Small intestine (tissue), 7 donors: ENCODE results near the gene PDE4D. TPM values are rescaled to one million over a fixed set of nuclear protein-coding genes. Genes with fewer than 3 reads are reported as not detected.

Experiments used
- DNase-seq, 2 donors: peaks; one replicate each; pipeline versions ENCODE4 v3.0.0 to v3.0.0-alpha.2; 2013
- FAIRE-seq: peaks from 2 replicates; lab custom pipeline; 2012; peaks lifted over from hg19 to GRCh38; lab: Jason Lieb, UNC
- H3K27ac ChIP-seq, 3 donors: one replicate each; pipeline ENCODE4 v1.5.1; 2013; ENCODE audit warnings: low read length in 2 of 3, mild to moderate bottlenecking in 2 of 3, control low read depth in 1 of 3, inconsistent platforms in 1 of 3, low read depth in 1 of 3, moderate library complexity in 1 of 3
- H3K27me3 ChIP-seq, 3 donors: one replicate each; pipeline ENCODE4 v1.6.1; 2013; ENCODE audit warnings: low read length in 3 of 3, inconsistent platforms in 1 of 3; ENCODE audit not compliant: control insufficient read depth in 3 of 3, insufficient read depth in 3 of 3
- H3K36me3 ChIP-seq, 3 donors: one replicate each; pipeline ENCODE4 v1.6.1; 2013; ENCODE audit warnings: low read length in 3 of 3, inconsistent platforms in 1 of 3, low read depth in 1 of 3, mild to moderate bottlenecking in 1 of 3, moderate library complexity in 1 of 3; ENCODE audit not compliant: control insufficient read depth in 3 of 3, insufficient read depth in 2 of 3
- H3K4me1 ChIP-seq, 3 donors: one replicate each; pipeline ENCODE4 v1.6.1; 2013; ENCODE audit warnings: low read length in 2 of 3, inconsistent platforms in 1 of 3, low read depth in 1 of 3, mild to moderate bottlenecking in 1 of 3, moderate library complexity in 1 of 3; ENCODE audit not compliant: control insufficient read depth in 3 of 3, insufficient read depth in 2 of 3
- H3K4me3 ChIP-seq, 3 donors: one replicate each; pipeline ENCODE4 v1.5.1; 2013; ENCODE audit warnings: low read length in 3 of 3, control low read depth in 1 of 3, inconsistent platforms in 1 of 3, low read depth in 1 of 3, mild to moderate bottlenecking in 1 of 3, moderate library complexity in 1 of 3
- H3K9me3 ChIP-seq, 2 donors: one replicate each; pipeline ENCODE4 v1.6.1; 2013; ENCODE audit warnings: low read depth in 1 of 2, low read length in 1 of 2; ENCODE audit not compliant: control insufficient read depth in 2 of 2, insufficient read depth in 1 of 2
- WGBS, 3 donors: extraction: QIAGEN DNeasy Blood & Tissue Kit; methylation state at CpG; one replicate each; pipeline ENCODE4 v1.1.7; 2013; 5-methylcytosine and 5-hydroxymethylcytosine counted together
- polyA plus RNA-seq, 4 donors: library from polyadenylated mRNA; stranded (reverse) in 3 of 4; unstranded in 1 of 4; fragments of 200-250 nt in 3 of 4; fragments of 120-200 nt in 1 of 4; gene quantifications; one replicate each; pipeline versions ENCODE4 v1.2.1 to v1.2.3, GENCODE V29; 2013
- donor health status: healthy with polysubstance abuse.
- donor health status: control.
- donor health status: control.
- donor health status: Bipolar disorder and iron deficiency.
- donor health status: healthy.

Gene PDE4D
- polyA plus RNA-seq, 4 donors = 2.9 to 16.2 (median 5.3) TPM

DNA sequence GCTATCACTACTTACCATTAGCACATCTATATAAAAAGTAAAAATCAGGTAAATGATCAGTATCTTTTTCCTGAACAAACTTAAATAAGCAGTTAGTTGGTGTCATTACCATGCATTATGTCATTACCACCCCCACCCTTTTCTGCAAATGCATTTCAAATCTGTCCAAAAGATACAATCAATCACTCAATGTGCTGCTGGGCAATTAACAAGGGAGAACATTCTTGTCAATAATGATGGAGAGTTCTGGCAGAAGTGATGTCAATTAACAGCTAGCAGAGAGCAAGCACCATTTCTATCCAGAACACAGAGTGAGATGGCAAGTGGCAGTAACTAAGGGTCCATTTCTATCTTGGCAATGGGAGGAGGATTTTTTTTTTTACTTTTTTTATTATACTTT lies 3.5 kb upstream of the PDE4D start:
- H3K27ac ChIP-seq = no peak overlapping the region
- no peaks in the 10 kb centered on the region for H3K36me3 ChIP-seq
- H3K27me3 ChIP-seq = peaks cover 6 to 24% (median 19%) of the 10 kb centered on the region in 3 donors
- H3K4me1 ChIP-seq = no peaks in the 10 kb centered on the region
- no peak for FAIRE-seq
- DNase-seq = no peak
- H3K9me3 ChIP-seq = peaks cover 0 to 3% of the 10 kb centered on the region in 2 donors
- H3K4me3 ChIP-seq = no peak overlapping the region

DNA sequence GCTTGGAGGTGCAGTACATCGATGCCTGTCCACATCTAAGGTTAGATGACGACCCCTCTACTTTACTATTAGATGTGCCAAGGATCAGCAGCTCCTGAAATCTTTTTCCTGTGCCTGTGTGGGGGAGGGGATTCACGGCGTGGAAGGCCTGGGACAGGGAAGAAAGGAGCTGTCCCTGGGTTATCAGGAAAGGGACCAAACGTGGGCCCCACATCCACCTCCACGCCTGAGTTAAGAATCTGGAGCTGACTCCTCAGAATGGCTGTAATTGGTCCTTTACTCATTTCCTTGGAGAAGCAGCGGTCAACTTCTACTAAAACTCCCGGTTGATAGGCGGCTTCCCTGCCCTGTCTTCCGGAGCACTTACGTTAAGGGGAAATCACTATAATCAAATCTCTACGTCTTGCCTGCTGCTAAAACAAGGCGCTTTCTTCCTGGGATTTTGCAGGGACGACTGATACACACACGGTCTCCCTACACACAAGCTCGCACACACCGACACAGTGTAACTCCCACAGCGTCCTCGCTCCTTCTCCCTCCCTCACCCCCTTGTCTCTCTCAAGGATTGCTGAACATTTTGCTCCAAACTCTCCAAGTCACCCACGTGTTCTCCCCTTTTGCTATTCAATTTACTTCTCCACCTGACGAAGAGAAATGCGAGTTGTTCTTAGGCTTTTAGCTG lies 1.4 kb downstream of the PDE4D start:
- WGBS, 3 donors = 10 to 20% (median 18%) methylated on average over 22 of the region's 22 CpGs
- H3K27ac ChIP-seq = no peak overlapping the region

DNA sequence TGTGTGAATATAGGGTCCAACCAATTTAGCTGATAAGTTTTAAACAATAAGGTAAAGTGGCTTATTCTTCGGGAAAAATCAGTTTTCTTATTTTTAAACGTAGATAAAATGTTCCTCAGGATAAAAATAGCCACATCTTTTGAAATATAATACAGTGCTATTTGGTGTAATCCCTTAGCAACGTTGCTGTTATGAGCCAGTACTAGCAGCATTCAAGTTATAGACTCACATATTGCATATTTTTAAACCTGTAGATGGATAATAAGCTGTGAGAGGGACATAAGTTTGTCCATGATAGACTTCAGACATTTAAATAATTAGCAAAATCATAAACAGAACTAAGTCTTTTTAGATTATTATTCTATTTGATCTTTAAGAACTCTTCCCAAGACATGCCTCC lies 6.3 kb downstream of the PDE4D start:
- FAIRE-seq = no peak

More for the DNA sequence above, 1.4 kb downstream of the PDE4D start:
- DNase-seq (no peak), FAIRE-seq (no peak)
- Histone ChIP-seq H3K9me3 (peaks cover 0 to 3% of the 10 kb centered on the region in 2 donors), H3K4me1 (no peaks in the 10 kb centered on the region), H3K36me3 (no peaks in the 10 kb centered on the region), H3K4me3 (peak overlapping the region in 1 of 3 donors; percentile 5), H3K27me3 (peaks cover 6 to 35% (median 25%) of the 10 kb centered on the region in 3 donors)

DNA sequence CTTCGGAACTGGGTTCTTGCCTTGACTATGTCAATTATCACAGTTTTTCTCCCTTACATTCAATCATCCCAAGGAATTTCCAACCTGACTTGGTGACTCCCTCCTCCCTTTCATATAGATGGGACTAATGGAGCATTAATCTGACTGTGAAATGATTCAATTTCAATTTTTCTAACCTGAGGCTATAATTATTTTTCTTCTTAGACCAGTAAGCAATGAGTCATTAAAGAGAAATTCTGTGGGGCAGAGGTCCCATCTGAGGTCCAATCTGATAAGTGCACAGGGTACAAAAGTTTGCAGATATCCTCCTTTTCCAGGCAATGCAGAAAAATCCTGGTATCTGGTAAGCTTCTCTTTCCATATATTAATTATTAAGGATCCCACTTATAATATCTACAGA lies 18.9 kb downstream of the PDE4D start:
- H3K36me3 ChIP-seq = no peaks in the 10 kb centered on the region
- peaks cover 0 to 4% (median 0%) of the 10 kb centered on the region in 3 donors for H3K27me3 ChIP-seq
- FAIRE-seq (no peak), DNase-seq (peak in 1 of 2 donors; percentile 15)
- no peaks in the 10 kb centered on the region for H3K4me1 ChIP-seq
- no peak overlapping the region for H3K4me3 ChIP-seq
- 94 to 96% (median 96%) methylated on average over 1 of the region's 1 CpG for whole genome bisulfite sequencing, 3 donors
- no peaks in the 10 kb centered on the region for H3K9me3 ChIP-seq
- no peak overlapping the region for H3K27ac ChIP-seq

More for the DNA sequence above, 6.3 kb downstream of the PDE4D start:
- Histone ChIP-seq H3K27ac (no peak overlapping the region), H3K4me1 (no peaks in the 10 kb centered on the region), H3K36me3 (no peaks in the 10 kb centered on the region), H3K4me3 (no peak overlapping the region), H3K9me3 (no peaks in the 10 kb centered on the region), H3K27me3 (peaks cover 0 to 13% (median 8%) of the 10 kb centered on the region in 3 donors)
- 71 to 75% (median 74%) methylated on average over 3 of the region's 3 CpGs for WGBS, 3 donors
- DNase-seq = no peak

DNA sequence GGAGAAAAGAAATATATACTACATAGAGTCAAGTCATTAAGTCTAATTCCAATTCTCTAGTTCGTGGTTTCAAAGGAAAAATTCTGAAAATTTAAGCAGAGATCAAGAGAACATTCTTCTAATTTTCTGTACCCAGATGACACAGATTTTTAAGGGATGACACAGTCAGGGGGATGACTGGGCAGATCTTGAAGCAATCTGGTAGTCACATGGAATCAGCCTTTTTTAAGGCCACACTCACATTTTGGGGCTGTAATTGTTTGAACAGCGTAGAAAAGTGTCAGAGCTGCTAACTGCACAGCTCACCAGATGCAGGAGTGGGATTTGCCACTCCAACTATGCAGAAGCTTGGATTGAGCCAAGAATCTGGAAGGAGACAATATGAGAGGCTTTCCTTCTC lies 20.4 kb downstream of the PDE4D start:
- no peak for DNase-seq
- Histone ChIP-seq H3K36me3 (no peaks in the 10 kb centered on the region), H3K27ac (no peak overlapping the region), H3K9me3 (no peaks in the 10 kb centered on the region), H3K4me3 (no peak overlapping the region), H3K4me1 (no peaks in the 10 kb centered on the region), H3K27me3 (peaks cover 0 to 4% (median 2%) of the 10 kb centered on the region in 3 donors)
- FAIRE-seq = no peak
- 73 to 80% (median 77%) methylated on average over 2 of the region's 2 CpGs for WGBS, 3 donors

DNA sequence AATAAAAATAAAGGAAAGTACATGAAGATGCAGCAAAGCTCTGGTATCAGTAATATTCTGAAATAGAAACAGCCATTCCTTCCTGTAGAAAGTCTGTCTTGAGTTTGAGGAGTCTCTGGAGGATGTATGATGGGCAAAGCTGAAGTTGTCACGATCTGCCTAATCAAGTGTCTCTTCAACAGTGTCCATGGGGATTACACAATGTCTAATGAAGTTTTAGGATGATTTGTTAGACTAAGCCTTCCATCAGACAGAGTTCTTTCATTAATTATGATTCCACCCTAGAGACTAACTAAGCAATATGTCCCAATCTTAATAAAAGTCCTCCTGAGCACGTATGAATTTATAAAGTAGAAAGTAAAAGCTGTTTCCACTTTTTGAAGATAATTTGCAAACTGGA lies 26.9 kb downstream of the PDE4D start:
- WGBS, 3 donors = 67 to 75% (median 74%) methylated on average over 2 of the region's 2 CpGs
- no peak for FAIRE-seq
- H3K36me3 ChIP-seq = no peaks in the 10 kb centered on the region
- H3K27me3 ChIP-seq = peaks cover 0 to 4% (median 2%) of the 10 kb centered on the region in 3 donors
- H3K4me3 ChIP-seq = no peak overlapping the region
- H3K9me3 ChIP-seq = no peaks in the 10 kb centered on the region
- DNase-seq = no peak
- no peaks in the 10 kb centered on the region for H3K4me1 ChIP-seq
- no peak overlapping the region for H3K27ac ChIP-seq

DNA sequence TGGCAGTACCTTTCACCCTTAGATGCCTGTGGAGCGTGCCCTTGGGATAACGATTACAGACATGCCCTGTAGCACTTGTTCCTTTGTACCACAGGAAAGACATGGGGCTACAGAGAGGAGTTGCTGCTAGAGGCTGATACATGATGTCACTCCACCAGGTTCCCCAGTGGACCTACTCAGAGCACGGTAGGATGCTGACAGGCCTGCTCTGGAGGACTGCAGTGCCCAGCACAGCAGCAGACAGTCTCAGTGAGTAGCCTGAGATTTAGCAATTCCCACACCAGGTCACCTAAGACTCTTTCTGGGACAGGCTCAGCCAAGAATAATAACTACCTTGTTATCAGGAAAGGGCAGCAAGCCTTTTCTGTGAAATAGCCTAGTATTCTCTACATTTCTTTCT lies 28.8 kb downstream of the PDE4D start:
- Histone ChIP-seq H3K4me3 (no peak overlapping the region), H3K36me3 (no peaks in the 10 kb centered on the region), H3K9me3 (no peaks in the 10 kb centered on the region), H3K27ac (no peak overlapping the region), H3K4me1 (no peaks in the 10 kb centered on the region), H3K27me3 (peaks cover 0 to 2% (median 0%) of the 10 kb centered on the region in 3 donors)
- FAIRE-seq (no peak), DNase-seq (peak; percentile 7 to 71)
- 16 to 50% (median 40%) methylated on average over 3 of the region's 3 CpGs for WGBS, 3 donors

DNA sequence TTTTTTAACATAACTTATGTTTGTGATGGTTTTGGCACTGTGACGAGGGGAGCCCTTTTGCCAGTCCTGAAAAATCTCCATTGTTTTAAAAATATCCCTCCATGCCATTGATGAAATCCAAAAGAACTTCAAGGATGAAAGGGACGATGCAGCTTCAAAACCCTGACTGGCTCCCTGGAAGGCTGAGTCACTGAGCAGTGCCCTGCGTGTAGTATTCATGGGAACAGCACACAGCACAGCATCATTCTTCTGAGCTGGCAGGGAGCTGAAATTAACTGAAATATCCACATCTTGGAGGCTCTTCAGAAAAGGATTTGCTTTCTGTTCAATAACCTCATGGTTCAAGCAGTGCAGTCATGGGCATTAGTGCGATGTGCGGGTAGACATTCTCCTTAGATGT lies 29.7 kb downstream of the PDE4D start:
- FAIRE-seq (no peak), DNase-seq (peak in 1 of 2 donors; percentile 8)
- Histone ChIP-seq H3K4me1 (no peaks in the 10 kb centered on the region), H3K36me3 (no peaks in the 10 kb centered on the region), H3K9me3 (no peaks in the 10 kb centered on the region), H3K4me3 (no peak overlapping the region), H3K27me3 (no peaks in the 10 kb centered on the region), H3K27ac (no peak overlapping the region)
- WGBS, 3 donors = 52 to 74% (median 66%) methylated on average over 5 of the region's 5 CpGs

DNA sequence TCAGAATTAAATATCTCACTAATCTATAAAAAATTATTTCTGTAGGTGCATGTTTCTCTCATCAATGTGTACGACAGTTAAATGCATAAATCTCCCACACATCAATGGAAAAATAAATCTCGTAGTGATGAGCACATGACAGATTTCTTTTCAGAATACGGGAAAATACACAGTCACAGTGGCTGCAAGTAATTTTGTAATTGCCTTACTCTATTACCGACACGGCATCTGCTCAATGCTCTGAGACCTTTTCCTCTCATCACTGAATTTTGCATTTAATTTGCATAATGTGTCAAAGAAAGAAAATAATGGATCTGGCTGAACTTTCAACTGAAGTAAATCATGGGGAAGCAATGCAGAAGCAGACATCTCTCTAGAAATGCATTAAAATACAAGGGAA lies 37.2 kb downstream of the PDE4D start:
- DNase-seq (no peak), FAIRE-seq (no peak)
- no peak overlapping the region for H3K27ac ChIP-seq
- 90 to 93% (median 91%) methylated on average over 5 of the region's 5 CpGs for WGBS, 3 donors
- no peak overlapping the region for H3K4me3 ChIP-seq
- H3K36me3 ChIP-seq = no peaks in the 10 kb centered on the region
- peaks cover 0 to 3% (median 0%) of the 10 kb centered on the region in 3 donors for H3K27me3 ChIP-seq
- no peaks in the 10 kb centered on the region for H3K9me3 ChIP-seq
- no peaks in the 10 kb centered on the region for H3K4me1 ChIP-seq
